HT1080 (cell line): ENCODE results near the gene DUXB. TPM values are rescaled to one million over a fixed set of nuclear protein-coding genes. Genes with fewer than 3 reads are reported as not detected.
A peak's percentile ranks its signal among the peaks of the same experiment; 100 is the strongest.

Experiments used
- DNase-seq: peaks from one replicate; pipeline ENCODE4 v3.0.0-alpha.2; 2015; ENCODE audit warnings: low read depth
- polyA plus RNA-seq, 2 experiments: library from polyadenylated mRNA; depleted of rRNA; stranded (reverse); fragments of >200 nt; gene quantifications; 2 replicates each; pipeline ENCODE4 v1.2.3, GENCODE V29; 2015
- total RNA-seq: library from RNA; depleted of rRNA; stranded (reverse); fragments of >200 nt; shearing (Covaris generic); gene quantifications from 2 replicates; pipeline ENCODE4 v1.2.3, GENCODE V29; 2014; rRNA removed

Gene DUXB, protein sequence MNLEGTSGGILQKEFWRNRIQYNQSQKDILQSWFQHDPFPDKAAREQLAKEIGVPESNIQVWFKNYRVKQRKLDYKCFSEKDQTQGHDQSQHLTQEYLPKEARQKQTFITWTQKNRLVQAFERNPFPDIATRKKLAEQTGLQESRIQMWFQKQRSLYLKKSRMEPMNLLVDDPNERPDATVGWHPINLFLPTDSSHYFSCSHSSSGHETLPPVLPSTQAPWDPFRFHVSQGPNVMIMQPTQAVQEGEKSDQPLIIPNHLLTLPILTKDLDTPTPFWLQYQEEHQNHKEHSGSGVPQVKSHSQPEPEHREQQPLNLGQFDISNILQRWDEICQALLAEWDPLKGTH
- not detected in 2 replicates for total RNA-seq
- polyA plus RNA-seq (2015; cell fraction: cytosol; rRNA removed), result not detected in 2 replicates
- not detected in 2 replicates for polyA plus RNA-seq (2015; cell fraction: nucleus; rRNA removed)

DNA sequence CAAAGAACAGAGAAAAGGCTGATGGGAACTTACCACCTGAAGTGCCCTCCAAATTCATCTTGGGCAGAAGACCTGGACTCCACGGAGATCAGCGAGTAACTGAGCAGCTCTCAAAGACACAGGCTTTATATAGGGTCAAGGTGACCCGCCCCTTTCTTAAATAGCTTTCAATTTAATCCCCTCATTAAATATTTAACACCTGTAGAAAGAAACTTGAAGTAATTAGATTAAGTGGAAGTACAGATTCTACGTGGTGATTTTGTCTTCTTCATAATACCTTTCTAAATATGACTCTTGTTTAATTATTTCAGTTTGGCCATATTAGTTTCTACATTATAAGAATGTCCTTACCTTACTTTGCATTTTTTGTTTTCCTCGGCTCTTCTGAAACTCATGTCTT is at the start of gene DUXB:
DUXB (minus strand) TSS at position 101 of the 400 bp plus-strand sequence; CDS start at position 58, 43 bp downstream.
- no peak for DNase-seq

DNA sequence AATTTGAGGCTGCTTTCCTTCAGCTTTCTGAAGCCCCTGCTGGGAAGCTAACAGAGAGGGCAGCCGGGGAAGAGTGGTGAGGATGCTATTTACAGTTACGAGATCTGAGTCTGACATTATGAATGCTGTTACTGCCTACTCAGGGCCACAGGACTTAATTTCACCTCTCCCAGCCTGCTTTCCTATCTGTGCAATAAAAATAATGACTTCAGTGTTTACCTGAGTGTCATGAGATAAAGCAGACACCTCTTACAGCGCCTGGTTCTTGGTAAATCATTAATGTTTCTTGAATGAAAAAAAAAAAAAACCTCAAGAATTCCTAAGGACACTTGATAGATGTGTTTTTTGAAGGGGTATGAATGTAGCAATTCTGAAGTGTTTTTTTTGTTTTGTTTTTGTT is 49.3 kb upstream of the DUXB start:
- no peak for DNase-seq

DNA sequence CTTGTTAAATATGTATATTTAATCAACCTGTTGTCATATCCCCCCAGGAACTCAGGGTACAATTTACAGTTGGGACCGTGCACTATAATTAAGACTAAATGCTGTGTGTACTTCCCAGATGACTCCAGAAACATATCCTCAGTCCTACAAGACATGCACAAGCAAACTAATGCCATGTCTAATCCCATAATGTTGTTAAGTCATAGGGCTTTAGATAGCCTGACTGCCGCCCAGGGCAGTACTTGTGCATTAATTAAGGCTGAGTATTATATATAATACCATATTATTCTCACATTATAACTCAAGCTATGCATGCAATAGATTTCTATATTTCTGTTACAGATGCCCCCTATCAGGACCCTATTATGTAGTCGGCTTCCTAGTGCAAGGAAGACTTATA is 45.1 kb upstream of the DUXB start:
- no peak for DNase-seq

GRCh38 chr16:75745823-75746222 is 44.6 kb upstream of the DUXB start:
- no peak for DNase-seq

GRCh38 chr16:75745242-75745641 is 44.0 kb upstream of the DUXB start:
- DNase-seq, result no peak

DNA sequence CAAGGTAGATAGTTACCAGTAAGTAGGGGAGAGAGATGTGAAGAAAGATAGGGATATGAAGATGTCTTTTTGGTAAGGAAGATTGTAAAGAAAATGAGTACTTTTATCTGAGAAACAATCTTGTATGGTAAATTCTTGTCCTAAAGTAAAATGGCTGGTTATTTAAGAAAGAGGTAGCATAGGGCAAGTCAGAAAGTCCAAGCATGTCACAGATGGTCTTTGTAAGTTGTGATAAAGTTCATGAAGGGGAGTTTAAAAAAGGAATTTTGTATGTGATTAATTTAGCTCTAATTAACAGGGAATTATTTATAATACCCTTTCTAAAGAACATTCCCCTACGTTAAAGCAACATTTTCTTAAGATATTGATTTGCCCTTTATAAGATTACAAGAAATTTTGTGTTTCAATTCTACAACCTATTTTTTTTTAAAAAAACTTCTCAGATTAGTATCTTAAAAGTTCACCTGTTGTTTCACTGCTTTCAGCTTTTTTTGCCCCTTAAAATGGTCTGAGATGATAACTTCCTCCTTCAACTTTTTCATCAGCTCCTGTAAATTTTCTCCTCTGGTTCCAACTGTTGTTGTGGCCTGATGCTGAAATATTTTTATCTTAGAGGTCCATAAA is 41.3 kb upstream of the DUXB start:
- DNase-seq, result no peak

GRCh38 chr16:75733305-75734211 is 32.3 kb upstream of the DUXB start:
- no peak for DNase-seq

DNA sequence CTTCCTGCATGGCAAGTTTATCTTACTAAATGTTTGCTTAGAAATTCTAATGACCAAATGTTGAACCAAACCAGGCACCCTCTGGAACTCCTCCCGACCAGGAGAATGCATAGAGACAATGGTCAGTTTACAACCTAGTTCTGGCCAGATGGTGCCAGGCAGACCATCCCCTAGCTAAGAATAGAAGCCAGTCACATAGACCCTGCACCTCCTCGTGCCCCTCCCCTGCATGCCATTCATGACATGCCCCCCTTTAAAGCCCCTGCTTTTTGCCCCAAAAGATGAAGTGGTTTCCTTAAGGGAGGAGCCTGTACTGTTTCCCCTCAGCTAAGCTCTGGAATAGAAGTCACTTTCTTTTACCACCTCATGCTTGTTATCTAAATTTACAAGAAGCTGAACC is 31.6 kb upstream of the DUXB start:
- DNase-seq, result no peak

- no peak for DNase-seq
Observed at GRCh38 chr16:75727221-75727620, 26.0 kb upstream of the DUXB start.

DNA sequence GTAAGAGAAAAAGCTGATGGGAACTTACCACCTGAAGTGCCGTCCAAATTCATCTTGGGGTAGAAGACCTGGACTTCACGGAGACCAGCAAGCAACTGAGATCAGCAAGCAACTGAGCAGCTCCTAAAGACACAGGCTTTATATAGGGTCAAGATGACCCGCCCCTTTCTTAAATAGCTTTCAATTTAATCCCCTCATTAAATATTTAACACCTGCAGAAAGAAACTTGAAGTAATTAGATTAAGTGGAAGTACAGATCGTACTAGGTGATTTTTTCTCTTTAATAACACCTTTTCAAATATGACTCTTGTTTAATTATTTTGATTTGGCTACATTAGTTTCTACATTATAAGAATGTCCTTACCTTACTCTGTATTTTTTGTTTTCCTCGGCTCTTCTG is 25.1 kb upstream of the DUXB start, which contains the start of gene CPHXL:
CPHXL (minus strand) TSS at position 101 of the 400 bp plus-strand sequence; CDS start at position 53, 48 bp downstream.
- no peak for DNase-seq

GRCh38 chr16:75718452-75718851 is 17.2 kb upstream of the DUXB start:
- DNase-seq, result no peak

GRCh38 chr16:75714661-75715060 is 13.4 kb upstream of the DUXB start:
- no peak for DNase-seq

- DNase-seq, result no peak
Observed at GRCh38 chr16:75710344-75710743, 9.1 kb upstream of the DUXB start.

DNA sequence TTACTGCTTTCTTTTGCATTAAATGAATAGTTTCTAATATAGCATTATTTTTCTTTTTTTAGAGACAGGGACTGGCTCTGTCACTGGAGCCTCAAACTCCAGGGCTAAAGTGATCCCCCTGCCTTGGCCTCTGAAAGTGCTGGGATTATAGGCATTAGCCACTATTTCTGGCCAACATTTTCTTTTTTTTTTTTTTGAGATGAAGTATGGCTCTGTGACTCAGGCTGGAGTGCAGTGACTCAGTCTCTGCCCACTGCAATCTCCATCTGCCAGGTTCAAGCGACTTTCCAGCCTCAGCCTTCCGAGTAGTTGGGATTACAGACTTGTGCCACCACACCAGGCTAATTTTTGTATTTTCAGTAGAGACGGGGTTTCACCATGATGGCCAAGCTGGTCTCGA is 2.0 kb upstream of the DUXB start:
- DNase-seq, result peak; percentile 76

DNA sequence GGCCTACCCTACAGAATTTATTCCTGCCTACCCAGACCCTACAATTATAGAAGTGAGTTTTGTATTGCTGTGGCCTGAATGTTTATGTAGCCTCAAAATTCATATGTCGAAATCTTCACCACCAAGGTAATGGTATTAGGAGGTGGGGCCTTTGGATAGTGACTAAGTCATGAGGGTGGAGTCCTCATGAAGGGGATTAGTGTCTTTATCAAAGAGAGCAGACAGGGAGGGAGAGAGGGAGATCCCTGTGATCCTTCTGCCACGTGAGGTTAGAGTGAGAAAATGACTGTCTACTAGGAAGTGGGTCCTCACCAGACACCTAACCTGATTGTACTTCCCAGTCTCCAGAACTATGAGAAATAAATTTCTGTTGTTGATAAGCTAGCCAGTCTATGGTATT is 981 bp upstream of the DUXB start:
- DNase-seq, result peak; percentile 33

DNA sequence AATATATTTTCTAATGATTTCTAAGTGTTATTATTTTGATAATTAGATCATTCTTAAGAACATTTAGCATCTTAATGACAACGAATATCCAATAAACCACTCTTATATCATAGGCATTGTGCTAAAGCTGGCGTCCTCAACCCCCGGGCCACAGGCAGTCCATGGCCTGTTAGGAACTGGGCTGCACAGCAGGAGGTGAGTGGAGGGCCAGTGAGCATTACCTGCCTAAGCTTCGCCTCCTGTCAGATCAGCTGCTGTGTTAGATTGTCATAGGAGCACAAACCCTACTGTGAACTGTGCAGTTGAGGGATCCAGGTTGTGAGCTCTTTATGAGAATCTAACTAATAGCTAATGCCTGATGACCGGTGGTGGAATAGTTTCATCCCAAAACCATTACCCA is 3.7 kb downstream of the DUXB start:
- no peak for DNase-seq

DNA sequence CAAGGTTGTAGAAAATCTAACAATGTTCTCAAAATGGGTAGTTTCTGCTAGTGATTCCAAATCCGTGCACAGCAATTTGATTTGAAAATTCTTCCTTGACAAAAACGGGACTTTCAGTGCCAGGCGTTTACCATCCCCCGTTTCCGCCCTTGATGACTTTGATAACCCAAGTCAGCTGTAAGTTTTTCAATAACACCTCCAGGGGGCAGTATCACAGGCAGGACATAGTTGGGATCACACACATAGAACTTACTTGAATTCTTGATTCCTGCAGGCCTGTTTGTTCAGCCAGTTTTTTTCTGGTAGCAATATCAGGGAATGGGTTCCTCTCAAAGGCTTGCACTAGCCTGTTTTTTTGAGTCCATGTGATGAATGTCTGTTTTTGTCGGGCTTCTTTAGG is 5.6 kb downstream of the DUXB start:
- no peak for DNase-seq

DNA sequence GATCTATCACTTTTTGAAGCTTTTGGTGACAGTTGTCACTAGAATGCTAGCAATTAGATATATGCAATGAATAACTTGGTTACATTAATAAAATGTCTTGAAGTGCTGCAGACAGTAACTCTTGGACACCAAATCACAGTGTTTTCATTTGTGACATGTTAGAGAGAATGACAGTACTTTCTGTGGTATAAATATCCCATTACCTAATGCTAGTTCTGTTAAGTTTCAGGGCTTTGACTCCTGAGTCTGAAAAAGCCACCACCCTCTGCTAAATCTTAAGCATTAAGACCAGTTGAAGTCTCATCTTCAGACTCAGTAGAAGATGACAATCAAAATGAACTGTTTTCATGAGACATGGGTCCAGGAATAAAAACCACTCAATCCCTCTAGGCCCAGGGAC is 13.9 kb downstream of the DUXB start:
- DNase-seq, result no peak

GRCh38 chr16:75682308-75682707 is 19.0 kb downstream of the DUXB start:
- no peak for DNase-seq

DNA sequence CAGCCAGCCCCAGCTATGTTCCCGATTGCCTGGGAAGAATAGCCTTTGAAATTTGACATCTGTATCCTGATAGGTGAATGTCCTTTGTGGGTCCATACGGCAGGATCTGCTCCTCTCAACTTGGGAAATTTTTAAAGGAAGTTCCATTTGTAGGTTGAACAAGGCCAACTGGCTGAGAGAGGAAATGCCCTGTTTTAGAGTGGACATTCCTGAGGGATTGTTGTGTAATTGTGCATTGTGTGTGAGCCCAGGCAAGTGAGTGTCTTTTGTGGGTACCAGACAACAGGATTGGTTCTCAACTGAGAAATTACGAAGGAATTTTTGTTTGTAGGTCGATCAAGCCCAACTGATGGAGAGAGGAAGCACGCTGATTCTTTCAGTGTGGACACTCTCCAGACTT is 21.9 kb downstream of the DUXB start:
- no peak for DNase-seq

- DNase-seq, result no peak
Observed at GRCh38 chr16:75676909-75677308, 24.4 kb downstream of the DUXB start, which contains the start of gene CPHXL2. Gene CPHXL2 (minus strand): TSS chr16:75677009. CDS start chr16:75676999, 10 bp downstream.

- DNase-seq, result no peak
Observed at GRCh38 chr16:75667503-75667902, 33.8 kb downstream of the DUXB start.
